ENCODE data around the gene KHDC4. TPM values are rescaled to one million over a fixed set of nuclear protein-coding genes. Genes with fewer than 3 reads are reported as not detected.

Gene KHDC4
- total and polyA plus RNA-seq, 2 donors, result 31.3 to 45.8 TPM

DNA sequence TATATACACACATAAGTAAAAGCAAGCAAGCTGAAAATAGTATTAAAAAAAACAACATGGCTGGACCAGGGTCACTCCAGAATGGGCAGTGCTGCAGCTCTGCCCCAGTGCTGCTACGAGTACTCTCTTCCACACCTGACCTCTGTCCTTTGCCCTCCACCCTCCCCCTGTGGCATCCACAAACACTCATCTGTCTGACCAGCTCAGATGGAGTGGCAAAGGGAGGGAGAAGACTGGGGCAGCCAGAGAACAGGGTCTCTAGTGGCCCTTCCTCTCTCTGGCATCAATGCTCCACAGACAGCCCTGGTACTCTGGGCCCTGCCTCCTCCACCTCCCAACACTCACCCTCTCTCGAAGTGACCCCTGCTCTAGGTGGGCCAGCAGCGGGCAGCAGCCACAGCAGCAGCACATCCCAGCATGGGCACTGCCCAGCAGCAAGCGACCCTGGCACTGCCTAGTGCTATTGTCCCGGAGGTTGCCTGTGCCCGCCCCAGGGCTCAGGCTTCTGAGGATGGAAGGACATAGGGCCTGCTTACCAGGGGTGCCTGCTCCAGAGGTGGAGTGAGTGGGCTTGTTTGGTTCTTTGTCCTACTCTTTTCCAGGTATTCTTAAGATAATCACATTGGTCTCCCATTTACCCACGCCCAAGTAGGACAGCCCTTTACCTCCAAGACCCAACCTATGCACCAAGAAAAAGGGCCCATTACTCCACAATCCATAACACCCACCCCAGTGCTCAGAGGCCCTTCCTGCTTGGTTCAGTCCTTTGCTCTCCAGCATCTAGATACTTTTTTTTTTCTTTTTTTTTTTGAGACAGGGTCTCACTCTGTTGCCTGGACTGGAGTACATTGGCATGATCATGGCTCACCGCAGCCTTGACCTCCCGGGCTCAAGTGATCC, 37.9 kb upstream of the KHDC4 start:
- 94% methylated on average over 9 of the region's 9 CpGs for WGBS
- H3K36me3 ChIP-seq (ENCODE audit: control insufficient read depth in 2 of 2, insufficient read depth in 2 of 2, low read length in 1 of 2), result peaks cover 56% of the 10 kb centered on the region in 2 donors
- no peak overlapping the region for H3K4me3 ChIP-seq (ENCODE audit: low read length in 2 of 2)
- peaks cover 50 to 96% of the 10 kb centered on the region in 2 donors for H3K4me1 ChIP-seq (ENCODE audit: control insufficient read depth in 2 of 2, insufficient read depth in 2 of 2, low read length in 2 of 2)
- no peaks in the 10 kb centered on the region for H3K27me3 ChIP-seq (ENCODE audit: control insufficient read depth in 2 of 2, insufficient read depth in 1 of 2, low read length in 1 of 2)
- H3K9me3 ChIP-seq (ENCODE audit: control insufficient read depth in 2 of 2, insufficient read depth in 1 of 2, low read length in 1 of 2), result no peaks in the 10 kb centered on the region
- DNase-seq (ENCODE audit: low read depth in 6 of 9, low spot score in 9 of 9), result no peak
- no peak overlapping the region for H3K27ac ChIP-seq (ENCODE audit: low read depth in 1 of 2, low read length in 1 of 2)

DNA sequence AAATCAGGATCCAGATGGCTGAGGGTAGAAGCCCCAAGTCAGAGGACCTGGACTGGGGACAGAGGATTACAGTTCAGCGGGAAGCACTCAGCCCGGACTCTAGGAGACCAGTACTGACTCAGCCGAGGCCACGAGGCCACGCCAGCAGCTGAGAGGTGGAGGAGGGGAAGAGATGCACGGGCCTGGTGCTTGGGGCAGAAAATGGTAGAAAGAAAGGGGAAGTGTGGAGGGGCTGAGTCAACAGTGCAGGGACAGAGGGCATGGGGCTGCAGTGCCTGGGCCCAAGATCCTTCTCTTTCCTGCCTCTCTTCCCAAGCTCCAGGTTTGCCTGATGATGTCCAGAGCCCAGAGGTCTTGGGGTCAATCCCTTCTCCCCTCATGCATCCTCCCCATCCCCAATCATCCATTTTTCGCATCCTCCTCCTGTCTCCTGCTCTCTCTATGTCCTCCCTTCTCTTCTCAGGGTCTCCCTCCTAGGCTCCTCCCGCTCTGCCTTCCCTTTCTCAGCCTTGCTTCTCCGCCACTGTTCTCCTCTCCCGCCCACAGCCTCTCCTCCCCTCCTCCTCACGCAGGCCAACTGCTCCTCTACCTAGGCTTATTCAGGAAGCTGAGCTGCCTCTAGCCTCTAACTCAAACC, 36.4 kb upstream of the KHDC4 start:
- no peak overlapping the region for H3K4me3 ChIP-seq (ENCODE audit: low read length in 2 of 2)
- H3K9me3 ChIP-seq (ENCODE audit: control insufficient read depth in 2 of 2, insufficient read depth in 1 of 2, low read length in 1 of 2), result no peaks in the 10 kb centered on the region
- peaks cover 50 to 86% of the 10 kb centered on the region in 2 donors for H3K4me1 ChIP-seq (ENCODE audit: control insufficient read depth in 2 of 2, insufficient read depth in 2 of 2, low read length in 2 of 2)
- H3K27me3 ChIP-seq (ENCODE audit: control insufficient read depth in 2 of 2, insufficient read depth in 1 of 2, low read length in 1 of 2), result no peaks in the 10 kb centered on the region
- WGBS, result 21% methylated on average over 11 of the region's 11 CpGs
- peak overlapping the region; percentile 33 to 58 for H3K27ac ChIP-seq (ENCODE audit: low read depth in 1 of 2, low read length in 1 of 2)
- peaks cover 71% of the 10 kb centered on the region in 2 donors for H3K36me3 ChIP-seq (ENCODE audit: control insufficient read depth in 2 of 2, insufficient read depth in 2 of 2, low read length in 1 of 2)
- peak in 1 of 9 donors; percentile 38 for DNase-seq (ENCODE audit: low read depth in 6 of 9, low spot score in 9 of 9)

DNA sequence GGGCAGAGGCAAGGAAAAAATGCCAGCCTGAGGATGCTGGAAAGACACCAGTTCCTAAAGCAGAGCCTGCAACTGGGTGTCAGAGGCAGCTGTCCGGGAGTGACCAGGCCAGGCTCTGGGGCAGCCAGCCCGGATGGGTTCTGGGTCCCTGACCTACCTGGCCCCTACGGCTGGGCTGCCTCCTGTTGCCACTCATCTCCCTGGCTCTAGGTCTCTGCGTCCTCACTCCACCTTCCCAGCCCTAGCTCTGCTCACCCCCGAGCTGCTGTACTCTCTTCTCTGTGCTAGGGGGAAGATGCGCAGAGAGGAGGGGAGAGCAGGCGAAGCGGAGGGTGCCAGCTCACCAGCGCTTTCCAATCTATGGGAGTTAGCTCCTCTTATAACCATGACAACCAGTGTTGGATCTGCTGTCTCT, 35.2 kb upstream of the KHDC4 start:
- no peak for DNase-seq (ENCODE audit: low read depth in 6 of 9, low spot score in 9 of 9)
- Histone ChIP-seq H3K27me3 (ENCODE audit: control insufficient read depth in 2 of 2, insufficient read depth in 1 of 2, low read length in 1 of 2) (no peaks in the 10 kb centered on the region), H3K4me3 (ENCODE audit: low read length in 2 of 2) (no peak overlapping the region), H3K27ac (ENCODE audit: low read depth in 1 of 2, low read length in 1 of 2) (peak overlapping the region in 1 of 2 donors; percentile 33), H3K9me3 (ENCODE audit: control insufficient read depth in 2 of 2, insufficient read depth in 1 of 2, low read length in 1 of 2) (no peaks in the 10 kb centered on the region), H3K4me1 (ENCODE audit: control insufficient read depth in 2 of 2, insufficient read depth in 2 of 2, low read length in 2 of 2) (peaks cover 43 to 73% of the 10 kb centered on the region in 2 donors), H3K36me3 (ENCODE audit: control insufficient read depth in 2 of 2, insufficient read depth in 2 of 2, low read length in 1 of 2) (peaks cover 81 to 84% of the 10 kb centered on the region in 2 donors)
- 97% methylated on average over 9 of the region's 9 CpGs for WGBS

DNA sequence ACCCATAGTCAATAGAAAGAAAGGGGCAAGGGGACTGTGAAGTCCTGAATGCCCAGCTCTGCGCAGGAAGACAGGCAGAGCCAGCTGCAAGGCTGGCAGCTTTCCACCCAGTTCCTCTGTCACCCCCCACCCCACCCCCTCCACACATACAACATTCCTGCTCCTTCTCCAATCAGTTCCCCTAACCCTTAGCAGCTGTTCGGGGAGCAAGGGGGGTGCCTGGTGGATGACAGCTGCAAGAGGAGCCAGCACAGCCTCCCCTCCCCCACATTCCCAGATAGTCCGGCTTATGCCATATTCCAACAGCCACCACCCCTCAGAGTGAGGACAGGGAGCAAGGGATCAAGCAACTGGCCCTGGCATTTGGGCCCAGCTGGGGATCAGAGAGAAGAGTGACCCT, 34.5 kb upstream of the KHDC4 start:
- Histone ChIP-seq H3K9me3 (ENCODE audit: control insufficient read depth in 2 of 2, insufficient read depth in 1 of 2, low read length in 1 of 2) (no peaks in the 10 kb centered on the region), H3K4me3 (ENCODE audit: low read length in 2 of 2) (no peak overlapping the region), H3K36me3 (ENCODE audit: control insufficient read depth in 2 of 2, insufficient read depth in 2 of 2, low read length in 1 of 2) (peaks cover 79 to 86% of the 10 kb centered on the region in 2 donors), H3K27me3 (ENCODE audit: control insufficient read depth in 2 of 2, insufficient read depth in 1 of 2, low read length in 1 of 2) (no peaks in the 10 kb centered on the region), H3K4me1 (ENCODE audit: control insufficient read depth in 2 of 2, insufficient read depth in 2 of 2, low read length in 2 of 2) (peaks cover 38 to 66% of the 10 kb centered on the region in 2 donors), H3K27ac (ENCODE audit: low read depth in 1 of 2, low read length in 1 of 2) (peak overlapping the region in 1 of 2 donors; percentile 20)
- WGBS, result 93% methylated on average over 3 of the region's 3 CpGs
- no peak for DNase-seq (ENCODE audit: low read depth in 6 of 9, low spot score in 9 of 9)

DNA sequence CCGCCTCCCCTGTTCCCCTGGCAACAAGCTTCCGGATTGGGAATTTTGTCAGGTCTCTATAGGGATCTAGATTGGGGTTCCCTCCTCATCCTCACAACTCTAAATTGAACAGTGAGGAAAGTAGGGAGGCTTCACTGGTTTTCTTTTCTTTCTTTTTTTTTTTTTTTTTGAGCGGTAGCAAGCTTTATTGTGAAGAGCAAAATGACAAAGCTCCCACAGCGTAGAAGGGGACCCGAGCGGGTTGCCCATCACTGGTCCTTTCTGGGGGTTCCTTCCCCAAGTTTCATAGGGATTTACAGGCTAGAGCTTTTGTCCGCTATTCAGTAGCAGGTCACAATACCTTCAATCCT, 33.8 kb upstream of the KHDC4 start:
- Histone ChIP-seq H3K4me3 (ENCODE audit: low read length in 2 of 2) (no peak overlapping the region), H3K27me3 (ENCODE audit: control insufficient read depth in 2 of 2, insufficient read depth in 1 of 2, low read length in 1 of 2) (no peaks in the 10 kb centered on the region), H3K4me1 (ENCODE audit: control insufficient read depth in 2 of 2, insufficient read depth in 2 of 2, low read length in 2 of 2) (peaks cover 35 to 61% of the 10 kb centered on the region in 2 donors), H3K36me3 (ENCODE audit: control insufficient read depth in 2 of 2, insufficient read depth in 2 of 2, low read length in 1 of 2) (peaks cover 84 to 90% of the 10 kb centered on the region in 2 donors), H3K27ac (ENCODE audit: low read depth in 1 of 2, low read length in 1 of 2) (peak overlapping the region; percentile 72 to 76), H3K9me3 (ENCODE audit: control insufficient read depth in 2 of 2, insufficient read depth in 1 of 2, low read length in 1 of 2) (no peaks in the 10 kb centered on the region)
- no peak for DNase-seq (ENCODE audit: low read depth in 6 of 9, low spot score in 9 of 9)
- WGBS, result 84% methylated on average over 7 of the region's 7 CpGs

- Histone ChIP-seq H3K9me3 (ENCODE audit: control insufficient read depth in 2 of 2, insufficient read depth in 1 of 2, low read length in 1 of 2) (peaks cover 0 to 3% of the 10 kb centered on the region in 2 donors), H3K4me3 (ENCODE audit: low read length in 2 of 2) (no peak overlapping the region), H3K36me3 (ENCODE audit: control insufficient read depth in 2 of 2, insufficient read depth in 2 of 2, low read length in 1 of 2) (peaks cover 88 to 90% of the 10 kb centered on the region in 2 donors), H3K27ac (ENCODE audit: low read depth in 1 of 2, low read length in 1 of 2) (peak overlapping the region; percentile 72 to 76), H3K4me1 (ENCODE audit: control insufficient read depth in 2 of 2, insufficient read depth in 2 of 2, low read length in 2 of 2) (peaks cover 30 to 55% of the 10 kb centered on the region in 2 donors), H3K27me3 (ENCODE audit: control insufficient read depth in 2 of 2, insufficient read depth in 1 of 2, low read length in 1 of 2) (no peaks in the 10 kb centered on the region)
- DNase-seq (ENCODE audit: low read depth in 6 of 9, low spot score in 9 of 9), result peak in 1 of 9 donors; percentile 67
- WGBS, result 62% methylated on average over 13 of the region's 13 CpGs
These were observed 33.3 kb upstream of the KHDC4 start for GRCh38 chr1:155967341-155968050.

- no peak for DNase-seq (ENCODE audit: low read depth in 6 of 9, low spot score in 9 of 9)
- H3K27me3 ChIP-seq (ENCODE audit: control insufficient read depth in 2 of 2, insufficient read depth in 1 of 2, low read length in 1 of 2), result no peaks in the 10 kb centered on the region
- H3K9me3 ChIP-seq (ENCODE audit: control insufficient read depth in 2 of 2, insufficient read depth in 1 of 2, low read length in 1 of 2), result peaks cover 0 to 4% of the 10 kb centered on the region in 2 donors
- H3K36me3 ChIP-seq (ENCODE audit: control insufficient read depth in 2 of 2, insufficient read depth in 2 of 2, low read length in 1 of 2), result peaks cover 88 to 91% of the 10 kb centered on the region in 2 donors
- H3K4me1 ChIP-seq (ENCODE audit: control insufficient read depth in 2 of 2, insufficient read depth in 2 of 2, low read length in 2 of 2), result peaks cover 22 to 48% of the 10 kb centered on the region in 2 donors
- H3K4me3 ChIP-seq (ENCODE audit: low read length in 2 of 2), result no peak overlapping the region
- no peak overlapping the region for H3K27ac ChIP-seq (ENCODE audit: low read depth in 1 of 2, low read length in 1 of 2)
- WGBS, result 83% methylated on average over 7 of the region's 7 CpGs
These were observed 32.5 kb upstream of the KHDC4 start for GRCh38 chr1:155966750-155967149.

GRCh38 chr1:155966135-155966534, 31.9 kb upstream of the KHDC4 start:
- peaks cover 18 to 42% of the 10 kb centered on the region in 2 donors for H3K4me1 ChIP-seq (ENCODE audit: control insufficient read depth in 2 of 2, insufficient read depth in 2 of 2, low read length in 2 of 2)
- H3K9me3 ChIP-seq (ENCODE audit: control insufficient read depth in 2 of 2, insufficient read depth in 1 of 2, low read length in 1 of 2), result peaks cover 0 to 4% of the 10 kb centered on the region in 2 donors
- no peaks in the 10 kb centered on the region for H3K27me3 ChIP-seq (ENCODE audit: control insufficient read depth in 2 of 2, insufficient read depth in 1 of 2, low read length in 1 of 2)
- H3K4me3 ChIP-seq (ENCODE audit: low read length in 2 of 2), result no peak overlapping the region
- H3K36me3 ChIP-seq (ENCODE audit: control insufficient read depth in 2 of 2, insufficient read depth in 2 of 2, low read length in 1 of 2), result peaks cover 93 to 97% of the 10 kb centered on the region in 2 donors
- no peak overlapping the region for H3K27ac ChIP-seq (ENCODE audit: low read depth in 1 of 2, low read length in 1 of 2)
- DNase-seq (ENCODE audit: low read depth in 6 of 9, low spot score in 9 of 9), result no peak
- 98% methylated on average over 9 of the region's 9 CpGs for WGBS
